ENCODE data around the gene GALNT13.

Gene GALNT13

GRCh38 chr2:154067124-154067523, 195.4 kb downstream of the GALNT13 start:
- TF ChIP-seq CTCF (IDR thresholded peaks at IDR 0.05; ENCODE audit: low read depth, low read length, missing control alignments): no peak
- DNase-seq (ENCODE audit: low read depth): no peak
- no peak overlapping the region for H3K4me3 ChIP-seq (ENCODE audit: low read depth, low read length)
- in situ Hi-C loops (cut with HindIII; ENCODE audit: low sequenced_read_pairs): no loop called here

- in situ Hi-C loops (cut with HindIII; ENCODE audit: low sequenced_read_pairs): no loop called here
- TF ChIP-seq CTCF (IDR thresholded peaks at IDR 0.05; ENCODE audit: low read depth, low read length, missing control alignments): no peak
- no peak for DNase-seq (ENCODE audit: low read depth)
Measured at GRCh38 chr2:154078926-154079325, 207.2 kb downstream of the GALNT13 start.

GRCh38 chr2:154092571-154092970, 220.8 kb downstream of the GALNT13 start:
- no peak for DNase-seq (ENCODE audit: low read depth)
- no peak for TF ChIP-seq CTCF (IDR thresholded peaks at IDR 0.05; ENCODE audit: low read depth, low read length, missing control alignments)
- H3K4me3 ChIP-seq (ENCODE audit: low read depth, low read length): no peak overlapping the region
- in situ Hi-C loops (cut with HindIII; ENCODE audit: low sequenced_read_pairs): no loop called here

More at GRCh38 chr2:154078926-154079325, 207.2 kb downstream of the GALNT13 start:
- no peak overlapping the region for H3K4me3 ChIP-seq (ENCODE audit: low read depth, low read length)

GRCh38 chr2:154093856-154094255, 222.1 kb downstream of the GALNT13 start:
- in situ Hi-C loops (cut with HindIII; ENCODE audit: low sequenced_read_pairs): no loop called here
- no peak for DNase-seq (ENCODE audit: low read depth)
- H3K4me3 ChIP-seq (ENCODE audit: low read depth, low read length): no peak overlapping the region
- no peak for TF ChIP-seq CTCF (IDR thresholded peaks at IDR 0.05; ENCODE audit: low read depth, low read length, missing control alignments)

- in situ Hi-C loops (cut with HindIII; ENCODE audit: low sequenced_read_pairs): no loop called here
Measured at GRCh38 chr2:154097833-154098398, 226.2 kb downstream of the GALNT13 start.

GRCh38 chr2:154120706-154121105, 249.0 kb downstream of the GALNT13 start:
- DNase-seq (ENCODE audit: low read depth): no peak
- H3K4me3 ChIP-seq (ENCODE audit: low read depth, low read length): no peak overlapping the region
- TF ChIP-seq CTCF (IDR thresholded peaks at IDR 0.05; ENCODE audit: low read depth, low read length, missing control alignments): no peak
- in situ Hi-C loops (cut with HindIII; ENCODE audit: low sequenced_read_pairs): no loop called here

More at GRCh38 chr2:154097833-154098398, 226.2 kb downstream of the GALNT13 start:
- no peak for DNase-seq (ENCODE audit: low read depth)
- H3K4me3 ChIP-seq (ENCODE audit: low read depth, low read length): no peak overlapping the region
- TF ChIP-seq CTCF (IDR thresholded peaks at IDR 0.05; ENCODE audit: low read depth, low read length, missing control alignments): no peak

All from astrocyte of the cerebellum (primary cell).